HepG2 (cell line): ENCODE data around the gene PMAIP1. TPM values are rescaled to one million over a fixed set of nuclear protein-coding genes. Genes with fewer than 3 reads are reported as not detected.
A peak's percentile ranks its signal among the peaks of the same experiment; 100 is the strongest.

ENCODE experiments used
- ATAC-seq: fragments of 200-7000 bp; cut with Tn5 transposase; 3 replicates; pipeline ENCODE4 v1.9.1; 2020; ENCODE audit warnings: mild to moderate bottlenecking, moderate library complexity
- BruUV-seq: library from RNA; stranded (reverse); fragments of 400-500 nt; replicated peaks from 2 replicates; lab custom pipeline; 2021; lab: Mats Ljungman, UMichigan
- CTCF ChIA-PET: fragments of 300-600 bp; formaldehyde crosslinking; extraction: SDS; loops from one replicate; lab custom pipeline; 2021; ENCODE audit warnings: low total read pairs, inconsistent platforms, low intra/inter-chr PET ratio; lab: Yijun Ruan, JAX
- POLR2A ChIA-PET: fragments of 350-600 bp; sonication (Branson Sonifier 250); formaldehyde crosslinking; loops from one replicate; lab custom pipeline; 2020; ENCODE audit warnings: antibody characterized with exemption, inconsistent platforms; lab: Yijun Ruan, JAX
- DNase-seq: peaks from one replicate; pipeline ENCODE4 v3.0.0-alpha.2; 2015; ENCODE audit warnings: low spot score
- FAIRE-seq: peaks from 3 replicates; lab custom pipeline; 2011; peaks lifted over from hg19 to GRCh38; lab: Jason Lieb, UNC
- H2AFZ ChIP-seq: one replicate; pipeline ENCODE4 v1.6.1; 2011; ENCODE audit warnings: low read length, inconsistent platforms
- H3K27ac ChIP-seq: fragments of 300-600 bp; 3 replicates; pipeline ENCODE4 v1.8.0; 2011; ENCODE audit warnings: mixed run types, mild to moderate bottlenecking, mixed read lengths, low read length, inconsistent platforms; ENCODE audit not compliant: insufficient read depth; ENCODE audit errors: extremely low read length
- H3K27me3 ChIP-seq, 2 experiments: fragments of 200-600 bp in 1 of 2; 2 replicates in 1 of 2; 3 replicates in 1 of 2; pipeline versions ENCODE4 v1.6.0 to v1.8.0; 2011; ENCODE audit warnings: low read length in 2 of 2, mild to moderate bottlenecking in 2 of 2, moderate library complexity in 2 of 2, inconsistent platforms in 1 of 2; ENCODE audit not compliant: insufficient read depth in 2 of 2, control insufficient read depth in 1 of 2
- H3K36me3 ChIP-seq, 2 experiments: fragments of 200-600 bp in 1 of 2; replicated peaks in 1 of 2; 2 replicates in 1 of 2; 3 replicates in 1 of 2; pipeline versions ENCODE4 v1.5.1 to v1.8.0; 2011; ENCODE audit warnings: low read length in 2 of 2, inconsistent platforms in 1 of 2; ENCODE audit not compliant: insufficient read depth in 2 of 2, control insufficient read depth in 1 of 2
- H3K4me1 ChIP-seq: 2 replicates; pipeline ENCODE4 v1.5.1; 2012; ENCODE audit warnings: low read length, inconsistent platforms; ENCODE audit not compliant: insufficient read depth
- H3K4me2 ChIP-seq: 2 replicates; pipeline ENCODE4 v1.6.0; 2011; ENCODE audit warnings: low read depth, low read length, inconsistent platforms
- H3K4me3 ChIP-seq, 3 experiments: fragments of 200-600 bp in 1 of 3; sonication (generic), shearing (Covaris generic) in 1 of 3; replicated peaks in 1 of 3; 2 replicates each; pipeline ENCODE4 v1.5.1; 2011 to 2016; ENCODE audit warnings: low read length in 3 of 3, inconsistent platforms in 2 of 3, low read depth in 2 of 3, mild to moderate bottlenecking in 2 of 3, control low read depth in 1 of 3, mixed read lengths in 1 of 3; ENCODE audit not compliant: insufficient read depth in 1 of 3
- H3K79me2 ChIP-seq: one replicate; pipeline ENCODE4 v1.6.1; 2011; ENCODE audit warnings: low read length, inconsistent platforms; ENCODE audit not compliant: insufficient read depth
- H3K9ac ChIP-seq: 2 replicates; pipeline ENCODE4 v1.6.0; 2011; ENCODE audit warnings: mild to moderate bottlenecking, low read depth, low read length, inconsistent platforms; ENCODE audit not compliant: insufficient read depth
- H3K9me3 ChIP-seq: 2 replicates; pipeline ENCODE4 v1.5.1; 2012; ENCODE audit warnings: mild to moderate bottlenecking, low read length
- H4K20me1 ChIP-seq: 2 replicates; pipeline ENCODE4 v1.6.0; 2011; ENCODE audit warnings: inconsistent platforms, mild to moderate bottlenecking, low read length, moderate library complexity; ENCODE audit not compliant: insufficient read depth
- ATF7 ChIP-seq, 2 experiments: fragments of 450-650 bp in 1 of 2; sonication (generic) in 1 of 2; formaldehyde crosslinking in 1 of 2; IDR thresholded peaks; 2 replicates each; pipeline versions ENCODE4 v1.4.0 to v1.6.1; 2016 to 2020; ENCODE audit warnings: antibody characterized with exemption in 1 of 2, mild to moderate bottlenecking in 1 of 2, missing genetic modification reagents in 1 of 2
- HMGXB4 ChIP-seq, 2 experiments: sonication (generic) in 1 of 2; formaldehyde crosslinking in 1 of 2; IDR thresholded peaks; 2 replicates each; pipeline versions ENCODE4 v1.4.0 to v1.6.1; 2018 to 2020; ENCODE audit warnings: missing genetic modification reagents in 2 of 2, borderline replicate concordance in 1 of 2, low read depth in 1 of 2, mild to moderate bottlenecking in 1 of 2, missing biosample characterization in 1 of 2
- NCOA1 ChIP-seq: sonication (generic); formaldehyde crosslinking; IDR thresholded peaks from 2 replicates; pipeline ENCODE4 v1.9.0; 2021; ENCODE audit warnings: missing genetic modification reagents
- ZNF280D ChIP-seq: sonication (generic); formaldehyde crosslinking; IDR thresholded peaks from 2 replicates; pipeline ENCODE4 v1.5.1; 2020; ENCODE audit warnings: mild to moderate bottlenecking, missing genetic modification reagents
- WGBS: methylation state at CpG from one replicate; pipeline ENCODE4 v1.1.6; 2017; ENCODE audit warnings: low lambda C conversion rate; 5-methylcytosine and 5-hydroxymethylcytosine counted together
- in situ Hi-C: cut with HindIII; loops from 2 replicates; pipeline ENCODE4 v1.10.0; 2017; ENCODE audit warnings: low pct_unique_long_range_greater_than_20kb; ENCODE audit not compliant: extremely low pct_ligation_motif_present
- intact Hi-C: fragments of 100-400 bp; cut with micrococcal nuclease; formaldehyde crosslinking; loops from one replicate; pipeline ENCODE4 v1.10.0; 2022; ENCODE audit not compliant: unreplicated experiment
- polyA plus RNA-seq, 8 experiments: library from polyadenylated mRNA; depleted of rRNA in 3 of 8; stranded (reverse) in 7 of 8; unstranded in 1 of 8; fragments of >200 nt; fragmentation: Illumina TruSeq in 4 of 8; extraction: Trizol in 4 of 8; gene quantifications; 2 replicates each; pipeline versions ENCODE4 v1.2.1 to v1.2.3, GENCODE V29; 2011 to 2016; ENCODE audit warnings: low read depth in 4 of 8, missing spikeins in 1 of 8, mixed read lengths in 1 of 8; ENCODE audit not compliant: insufficient read depth in 1 of 8
- total RNA-seq, 5 experiments: library from RNA; depleted of rRNA; stranded (reverse); fragments of >200 nt; fragmentation: Illumina TruSeq; extraction: Trizol; gene quantifications; 2 replicates each; pipeline ENCODE4 v1.2.3, GENCODE V29; 2016; ENCODE audit warnings: low read depth in 1 of 5

PMAIP1 gene
- total and polyA plus RNA-seq, 2 of the 13 experiments (the other 11 are each of a cell fraction or from before 2014, with no cell fraction given): 1.5 to 1.7 TPM

- TF ChIP-seq ATF7 (IDR thresholded peaks at IDR 0.05) (peak; percentile 86), ATF7 (CRISPR knock-in tag; IDR thresholded peaks at IDR 0.05) (no peak), ZNF280D (CRISPR knock-in tag) (no peak), HMGXB4 (CRISPR knock-in tag; IDR thresholded peaks at IDR 0.05; ENCODE audit: borderline replicate concordance in 1 of 2, low read depth in 1 of 2) (no peak), NCOA1 (CRISPR knock-in tag) (no peak)
- H3K79me2 ChIP-seq: no peaks in the 10 kb centered on the region
- no peak overlapping the region for H3K4me2 ChIP-seq
- no TSS peak for BruUV-seq
- FAIRE-seq (no peak), ATAC-seq (no peak), DNase-seq (no peak)
- ChIA-PET CTCF (no interaction called here), POLR2A (no interaction called here)
- intact Hi-C loops (no loop called here), in situ Hi-C loops (no loop called here)
- no peak overlapping the region for H3K27ac ChIP-seq
- no peak overlapping the region for H2AFZ ChIP-seq
- no peaks in the 10 kb centered on the region for H4K20me1 ChIP-seq
- no peak overlapping the region for H3K4me3 ChIP-seq
- H3K9me3 ChIP-seq: no peaks in the 10 kb centered on the region
- 54% methylated on average over 8 of the region's 8 CpGs for WGBS
- no peaks in the 10 kb centered on the region for H3K4me1 ChIP-seq
- no peak overlapping the region for H3K9ac ChIP-seq
- H3K27me3 ChIP-seq: no peaks in the 10 kb centered on the region
- H3K36me3 ChIP-seq: no peaks in the 10 kb centered on the region
Measured at GRCh38 chr18:59902131-59902992, 2.6 kb downstream of the PMAIP1 start.
